MM.1S (cell line): ENCODE data around the gene GRIN3A.

Source experiments
- DNase-seq: peaks from one replicate; pipeline ENCODE4 v3.0.0-alpha.2; 2015
- H2AFZ ChIP-seq: fragments of 300-600 bp; sonication (generic); 2 replicates; pipeline ENCODE4 v1.6.0; 2016; ENCODE audit warnings: antibody characterized with exemption, low read length
- H3F3A ChIP-seq: fragments of 300-600 bp; sonication (generic); 2 replicates; pipeline ENCODE4 v1.6.1; 2016; ENCODE audit warnings: mild to moderate bottlenecking, antibody characterized with exemption, low read length, moderate library complexity, mixed read lengths; ENCODE audit not compliant: insufficient read depth
- H3K27ac ChIP-seq: fragments of 300-600 bp; sonication (generic); 2 replicates; pipeline ENCODE4 v1.5.1; 2016; ENCODE audit warnings: mild to moderate bottlenecking, low read length
- H3K27me3 ChIP-seq: fragments of 300-600 bp; sonication (generic); replicated peaks from 2 replicates; pipeline ENCODE4 v1.6.0; 2016; ENCODE audit warnings: low read length; ENCODE audit not compliant: insufficient read depth
- H3K36me3 ChIP-seq: fragments of 300-600 bp; sonication (generic); replicated peaks from 2 replicates; pipeline ENCODE4 v1.6.1; 2016; ENCODE audit warnings: mild to moderate bottlenecking, low read length, mixed read lengths; ENCODE audit not compliant: insufficient read depth
- H3K4me1 ChIP-seq: fragments of 300-600 bp; sonication (generic); 2 replicates; pipeline ENCODE4 v1.6.1; 2016; ENCODE audit warnings: low read length, mixed read lengths
- H3K4me2 ChIP-seq: fragments of 300-600 bp; sonication (generic); 2 replicates; pipeline ENCODE4 v1.6.0; 2016; ENCODE audit warnings: low read depth, low read length
- H3K4me3 ChIP-seq: fragments of 300-600 bp; sonication (generic); 2 replicates; pipeline ENCODE4 v1.5.1; 2016; ENCODE audit warnings: low read length, mixed read lengths
- H3K79me2 ChIP-seq: fragments of 300-600 bp; sonication (generic); 2 replicates; pipeline ENCODE4 v1.6.1; 2016; ENCODE audit warnings: mixed run types, low read length, mixed read lengths
- H3K9ac ChIP-seq: fragments of 300-600 bp; sonication (generic); 2 replicates; pipeline ENCODE4 v1.6.1; 2016; ENCODE audit warnings: low read length, mixed read lengths
- H3K9me2 ChIP-seq: fragments of 300-600 bp; sonication (generic); replicated peaks from 2 replicates; pipeline ENCODE4 v1.6.1; 2016; ENCODE audit warnings: mild to moderate bottlenecking, low read length, mixed read lengths; ENCODE audit not compliant: insufficient read depth
- H3K9me3 ChIP-seq: fragments of 300-600 bp; sonication (generic); replicated peaks from 2 replicates; pipeline ENCODE4 v1.6.1; 2016; ENCODE audit warnings: mild to moderate bottlenecking, low read length, mixed read lengths; ENCODE audit not compliant: insufficient read depth
- H4K20me1 ChIP-seq: fragments of 300-600 bp; sonication (generic); 2 replicates; pipeline ENCODE4 v1.6.1; 2016; ENCODE audit warnings: mild to moderate bottlenecking, low read length, moderate library complexity, mixed read lengths; ENCODE audit not compliant: insufficient read depth
- CTCF ChIP-seq: fragments of 300-600 bp; sonication (generic); IDR thresholded peaks from 2 replicates; pipeline ENCODE4 v1.5.1; 2016; ENCODE audit warnings: antibody characterized with exemption, low read length, mixed read lengths
- EZH2 ChIP-seq: fragments of 300-600 bp; sonication (generic); optimal IDR thresholded peaks from 2 replicates; pipeline ENCODE3; 2017; ENCODE audit warnings: low read depth, mild to moderate bottlenecking, antibody characterized with exemption, low read length, mixed read lengths
- EZH2phosphoT487 ChIP-seq: fragments of 300-600 bp; sonication (generic); IDR thresholded peaks from 2 replicates; pipeline ENCODE4 v1.6.1; 2018; ENCODE audit warnings: antibody characterized with exemption, low read length

Gene GRIN3A

GRCh38 chr9:101664453-101664852 is 74.0 kb downstream of the GRIN3A start:
- H3F3A ChIP-seq: no peaks in the 10 kb centered on the region
- H3K79me2 ChIP-seq: no peaks in the 10 kb centered on the region
- H3K9ac ChIP-seq: no peak overlapping the region
- no peaks in the 10 kb centered on the region for H3K9me3 ChIP-seq
- H3K4me3 ChIP-seq: no peak overlapping the region
- H3K27me3 ChIP-seq: no peaks in the 10 kb centered on the region
- DNase-seq: no peak
- no peak overlapping the region for H2AFZ ChIP-seq
- no peaks in the 10 kb centered on the region for H3K4me1 ChIP-seq
- H3K4me2 ChIP-seq: no peak overlapping the region
- no peak for TF ChIP-seq EZH2phosphoT487
- no peak for TF ChIP-seq EZH2
- no peak for TF ChIP-seq CTCF
- no peaks in the 10 kb centered on the region for H3K9me2 ChIP-seq
- no peaks in the 10 kb centered on the region for H3K36me3 ChIP-seq
- H3K27ac ChIP-seq: no peak overlapping the region
- H4K20me1 ChIP-seq: no peaks in the 10 kb centered on the region

GRCh38 chr9:101652601-101653175 is 85.8 kb downstream of the GRIN3A start:
- Histone ChIP-seq H3K4me2 (no peak overlapping the region), H3K9ac (no peak overlapping the region), H2AFZ (no peak overlapping the region), H3K4me1 (peaks cover 9% of the 10 kb centered on the region; the same call in 1 of the 2 replicates), H3K36me3 (no peaks in the 10 kb centered on the region), H3K27ac (no peak overlapping the region), H3K79me2 (no peaks in the 10 kb centered on the region), H4K20me1 (no peaks in the 10 kb centered on the region), H3K9me3 (no peaks in the 10 kb centered on the region), H3K4me3 (no peak overlapping the region), H3K27me3 (no peaks in the 10 kb centered on the region), H3K9me2 (no peaks in the 10 kb centered on the region), H3F3A (no peaks in the 10 kb centered on the region)
- DNase-seq: no peak
- TF ChIP-seq CTCF (no peak), EZH2 (no peak), EZH2phosphoT487 (no peak)

- Histone ChIP-seq H3K27me3 (no peaks in the 10 kb centered on the region), H3K4me3 (no peak overlapping the region; the same call in 1 of the 2 replicates), H3K4me1 (peaks cover 9% of the 10 kb centered on the region; the same call in 1 of the 2 replicates), H3K79me2 (no peaks in the 10 kb centered on the region), H3K9me2 (no peaks in the 10 kb centered on the region), H4K20me1 (no peaks in the 10 kb centered on the region), H3K27ac (0 out of 2 replicates have a peak overlapping the region, but pooled peaks have one; percentile 9), H3K9ac (no peak overlapping the region), H3K36me3 (no peaks in the 10 kb centered on the region), H3K4me2 (peak overlapping the region; percentile 41; the same call in 1 of the 2 replicates), H3F3A (no peaks in the 10 kb centered on the region), H2AFZ (peak overlapping the region; percentile 55), H3K9me3 (no peaks in the 10 kb centered on the region)
- TF ChIP-seq CTCF (no peak), EZH2 (no peak), EZH2phosphoT487 (no peak)
- peak; percentile 63 for DNase-seq
Measured at GRCh38 chr9:101650142-101650541, 88.3 kb downstream of the GRIN3A start.
